ENCODE results near the gene HSPA8. TPM values are rescaled to one million over a fixed set of nuclear protein-coding genes. Genes with fewer than 3 reads are reported as not detected.

HSPA8 gene
- total RNA-seq, 1 donor from 2014 or later = 1,453 TPM

GRCh38 chr11:123047947-123048293 lies 14.0 kb downstream of the HSPA8 start:
- DNase-seq (ENCODE audit: low spot score) = no peak
- H3K9me3 ChIP-seq (ENCODE audit: low read depth) = no peaks in the 10 kb centered on the region
- no peaks in the 10 kb centered on the region for H3F3A ChIP-seq (ENCODE audit: low read depth)
- Mint-ChIP-seq H3K9me3 (no peaks in the 10 kb centered on the region), H3K4me3 (no peak overlapping the region), H3K27me3 (ENCODE audit: insufficient read depth, low read depth) (peaks cover 5% of the 10 kb centered on the region), H3K4me1 (peaks cover 11% of the 10 kb centered on the region), H3K27ac (no peak overlapping the region), H3K36me3 (no peaks in the 10 kb centered on the region)
- H3K79me2 ChIP-seq (ENCODE audit: low read depth) = no peaks in the 10 kb centered on the region
- H3K4me1 ChIP-seq = no peaks in the 10 kb centered on the region
- H3K9ac ChIP-seq = no peak overlapping the region
- H3K27me3 ChIP-seq = no peaks in the 10 kb centered on the region
- H3K27ac ChIP-seq = no peak overlapping the region
- H3K36me3 ChIP-seq = no peaks in the 10 kb centered on the region
- TF ChIP-seq EZH2 (IDR thresholded peaks at IDR 0.05) (no peak), EZH2phosphoT487 (IDR thresholded peaks at IDR 0.05) (no peak), CTCF (IDR thresholded peaks at IDR 0.05) (no peak)
- no peaks in the 10 kb centered on the region for H4K20me1 ChIP-seq (ENCODE audit: low read depth)
- no peak overlapping the region for H2AFZ ChIP-seq (replicated peaks)
- H3K4me3 ChIP-seq = no peak overlapping the region
- no peak overlapping the region for H3K4me2 ChIP-seq

GRCh38 chr11:123047266-123047946 lies 14.5 kb downstream of the HSPA8 start:
- Histone ChIP-seq H3K9me3 (ENCODE audit: low read depth) (no peaks in the 10 kb centered on the region), H3K27ac (no peak overlapping the region), H3K9ac (no peak overlapping the region), H3K36me3 (no peaks in the 10 kb centered on the region), H3K4me2 (no peak overlapping the region), H2AFZ (replicated peaks) (no peak overlapping the region), H3K4me3 (no peak overlapping the region), H3K4me1 (no peaks in the 10 kb centered on the region), H3K79me2 (ENCODE audit: low read depth) (no peaks in the 10 kb centered on the region), H3K27me3 (no peaks in the 10 kb centered on the region), H4K20me1 (ENCODE audit: low read depth) (no peaks in the 10 kb centered on the region), H3F3A (ENCODE audit: low read depth) (no peaks in the 10 kb centered on the region)
- Mint-ChIP-seq H3K27me3 (ENCODE audit: insufficient read depth, low read depth) (peaks cover 5% of the 10 kb centered on the region), H3K4me3 (no peak overlapping the region), H3K36me3 (no peaks in the 10 kb centered on the region), H3K9me3 (no peaks in the 10 kb centered on the region), H3K27ac (no peak overlapping the region), H3K4me1 (peaks cover 11% of the 10 kb centered on the region)
- no peak for DNase-seq (ENCODE audit: low spot score)
- TF ChIP-seq EZH2 (IDR thresholded peaks at IDR 0.05) = no peak
- TF ChIP-seq EZH2phosphoT487 (IDR thresholded peaks at IDR 0.05) = no peak
- no peak for TF ChIP-seq CTCF (IDR thresholded peaks at IDR 0.05)

GRCh38 chr11:123046473-123047259 lies 15.3 kb downstream of the HSPA8 start:
- no peak overlapping the region for H3K9ac ChIP-seq
- H3K27me3 ChIP-seq = no peaks in the 10 kb centered on the region
- H3K27me3 Mint-ChIP-seq (ENCODE audit: insufficient read depth, low read depth) = peaks cover 5% of the 10 kb centered on the region
- H3K4me2 ChIP-seq = no peak overlapping the region
- H3K36me3 Mint-ChIP-seq = no peaks in the 10 kb centered on the region
- H2AFZ ChIP-seq (replicated peaks) = no peak overlapping the region
- no peak for DNase-seq (ENCODE audit: low spot score)
- no peaks in the 10 kb centered on the region for H3K9me3 Mint-ChIP-seq
- H3K36me3 ChIP-seq = no peaks in the 10 kb centered on the region
- no peaks in the 10 kb centered on the region for H3F3A ChIP-seq (ENCODE audit: low read depth)
- no peaks in the 10 kb centered on the region for H4K20me1 ChIP-seq (ENCODE audit: low read depth)
- no peaks in the 10 kb centered on the region for H3K9me3 ChIP-seq (ENCODE audit: low read depth)
- H3K4me3 Mint-ChIP-seq = no peak overlapping the region
- H3K27ac ChIP-seq = no peak overlapping the region
- H3K4me1 ChIP-seq = no peaks in the 10 kb centered on the region
- H3K27ac Mint-ChIP-seq = no peak overlapping the region
- no peak for TF ChIP-seq CTCF (IDR thresholded peaks at IDR 0.05)
- TF ChIP-seq EZH2phosphoT487 (IDR thresholded peaks at IDR 0.05) = no peak
- no peak for TF ChIP-seq EZH2 (IDR thresholded peaks at IDR 0.05)
- H3K4me1 Mint-ChIP-seq = peaks cover 11% of the 10 kb centered on the region
- no peaks in the 10 kb centered on the region for H3K79me2 ChIP-seq (ENCODE audit: low read depth)
- no peak overlapping the region for H3K4me3 ChIP-seq
